HG03066 (cell line): Measurements from ENCODE around the gene GGT6.

Experiments used
- ATAC-seq: cut with Tn5 transposase; IDR thresholded peaks from one replicate; pipeline ENCODE4 v1.9.1; 2021; ENCODE audit warnings: low read depth; ENCODE audit not compliant: unreplicated experiment

GGT6 gene

GRCh38 chr17:4530799-4531730 is 29.3 kb downstream of the GGT6 start:
- ATAC-seq: no peak

DNA sequence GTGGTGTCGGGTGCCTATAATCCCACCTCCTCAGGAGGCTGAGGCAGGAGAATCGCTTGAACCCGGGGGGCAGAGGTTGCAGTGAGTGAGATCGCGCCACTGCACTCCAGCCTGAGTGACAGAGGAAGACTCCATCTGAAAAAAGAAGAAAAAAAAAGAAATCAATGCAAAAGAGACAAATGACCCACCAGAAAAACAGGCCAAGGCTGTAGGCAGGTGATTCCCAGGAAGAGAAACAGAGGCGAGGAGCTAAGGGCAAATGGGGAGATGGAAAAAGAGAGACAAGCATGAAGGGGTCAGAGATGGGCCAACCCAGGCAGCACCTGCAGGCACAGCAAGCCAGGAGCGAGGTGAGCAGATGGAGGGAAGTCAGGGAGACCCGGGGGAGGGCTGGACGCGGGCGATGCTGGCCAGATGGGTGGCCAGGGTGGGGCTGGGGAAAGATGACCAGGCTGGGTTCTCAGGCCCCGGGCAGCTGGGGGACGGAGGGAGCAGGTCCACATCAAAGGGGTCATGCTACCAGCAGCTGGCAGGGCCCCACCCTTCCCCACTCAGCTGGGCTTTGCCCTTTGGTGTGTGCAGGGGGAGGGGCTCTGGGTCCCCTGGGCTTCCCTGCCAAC is 30.7 kb downstream of the GGT6 start:
- no peak for ATAC-seq

DNA sequence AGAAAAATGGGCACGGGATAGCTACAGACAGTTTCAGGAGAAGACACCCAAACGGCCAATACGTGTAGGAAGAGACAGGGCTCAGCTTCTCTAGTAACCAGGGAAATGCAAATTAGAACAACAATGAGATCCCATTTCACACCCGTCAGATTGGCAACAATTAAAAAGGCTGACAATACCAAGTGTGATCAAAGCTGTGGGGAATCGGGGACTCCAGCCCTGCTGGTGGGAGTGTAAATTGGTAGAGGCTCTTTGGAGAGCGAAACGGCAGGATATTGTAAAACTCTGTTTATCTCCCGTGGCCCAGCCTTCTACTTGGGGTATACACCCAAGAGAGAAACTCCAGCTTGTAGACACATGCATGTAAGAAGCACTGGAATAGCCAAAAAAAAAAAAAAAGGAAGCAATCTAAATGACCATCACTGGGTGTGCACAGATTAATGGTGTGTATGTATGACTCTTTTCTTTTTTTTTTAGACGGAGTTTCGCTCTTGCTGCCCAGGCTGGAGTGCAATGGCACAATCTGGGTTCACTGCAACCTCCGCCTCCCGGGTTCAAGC is 32.7 kb downstream of the GGT6 start:
- ATAC-seq: no peak

DNA sequence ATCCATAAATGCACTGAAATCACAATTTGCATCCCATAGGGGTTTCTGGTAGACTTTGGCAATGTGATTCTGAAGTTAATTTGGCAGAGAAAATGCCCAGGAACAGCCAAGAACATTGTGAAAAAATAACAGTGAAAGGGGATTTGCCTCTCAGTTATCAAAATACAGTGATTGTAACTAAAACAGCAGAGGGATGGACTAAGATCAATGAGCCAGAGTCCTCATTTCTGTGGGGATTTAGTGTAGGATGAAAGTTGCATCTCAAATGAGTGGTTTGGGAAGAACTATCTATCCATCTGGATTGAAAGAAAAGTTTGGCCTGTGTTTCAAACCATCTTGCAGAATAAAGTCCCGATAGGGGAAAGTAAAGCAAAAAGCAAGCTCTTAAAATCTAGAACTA is 33.2 kb downstream of the GGT6 start:
- no peak for ATAC-seq

DNA sequence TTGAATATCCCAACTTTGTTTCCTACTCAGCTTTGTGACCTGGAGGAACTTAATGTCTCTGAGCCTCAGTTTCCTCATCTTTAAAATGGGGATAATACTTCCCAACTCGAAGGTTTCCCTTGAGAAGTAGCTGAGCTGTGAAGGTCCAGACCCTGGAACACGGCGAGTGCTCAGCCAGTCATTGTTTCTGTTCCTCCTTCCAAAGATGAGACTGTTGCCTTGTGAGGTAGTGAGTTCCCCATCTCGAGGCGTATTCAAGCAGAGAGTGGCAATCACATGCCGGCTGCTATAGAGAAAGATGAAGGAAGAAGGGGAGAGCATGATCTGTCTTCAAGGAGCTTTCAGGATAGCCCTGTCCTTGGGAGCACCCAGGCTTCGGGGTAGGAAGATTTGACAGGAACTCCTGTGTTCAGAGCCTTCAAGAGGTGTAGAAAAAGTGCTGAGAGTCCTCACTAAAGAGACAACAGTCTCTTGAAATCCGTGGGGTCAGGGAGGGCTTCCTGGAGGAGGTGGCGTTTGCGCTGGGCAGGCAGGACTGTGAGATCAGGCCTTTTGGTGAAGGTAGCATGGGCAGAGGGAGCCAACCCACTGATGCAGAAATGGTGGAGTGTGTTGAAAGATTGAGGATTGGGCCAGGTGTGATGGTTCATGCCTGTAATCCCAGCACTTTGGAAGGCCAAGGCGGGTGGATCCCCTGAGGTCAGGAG is 34.5 kb downstream of the GGT6 start:
- no peak for ATAC-seq

- no peak for ATAC-seq
Observed at GRCh38 chr17:4523946-4524345, 36.4 kb downstream of the GGT6 start.

- ATAC-seq: no peak
Observed at GRCh38 chr17:4522661-4523060, 37.7 kb downstream of the GGT6 start.

GRCh38 chr17:4520894-4521600 is 39.3 kb downstream of the GGT6 start:
- no peak for ATAC-seq

DNA sequence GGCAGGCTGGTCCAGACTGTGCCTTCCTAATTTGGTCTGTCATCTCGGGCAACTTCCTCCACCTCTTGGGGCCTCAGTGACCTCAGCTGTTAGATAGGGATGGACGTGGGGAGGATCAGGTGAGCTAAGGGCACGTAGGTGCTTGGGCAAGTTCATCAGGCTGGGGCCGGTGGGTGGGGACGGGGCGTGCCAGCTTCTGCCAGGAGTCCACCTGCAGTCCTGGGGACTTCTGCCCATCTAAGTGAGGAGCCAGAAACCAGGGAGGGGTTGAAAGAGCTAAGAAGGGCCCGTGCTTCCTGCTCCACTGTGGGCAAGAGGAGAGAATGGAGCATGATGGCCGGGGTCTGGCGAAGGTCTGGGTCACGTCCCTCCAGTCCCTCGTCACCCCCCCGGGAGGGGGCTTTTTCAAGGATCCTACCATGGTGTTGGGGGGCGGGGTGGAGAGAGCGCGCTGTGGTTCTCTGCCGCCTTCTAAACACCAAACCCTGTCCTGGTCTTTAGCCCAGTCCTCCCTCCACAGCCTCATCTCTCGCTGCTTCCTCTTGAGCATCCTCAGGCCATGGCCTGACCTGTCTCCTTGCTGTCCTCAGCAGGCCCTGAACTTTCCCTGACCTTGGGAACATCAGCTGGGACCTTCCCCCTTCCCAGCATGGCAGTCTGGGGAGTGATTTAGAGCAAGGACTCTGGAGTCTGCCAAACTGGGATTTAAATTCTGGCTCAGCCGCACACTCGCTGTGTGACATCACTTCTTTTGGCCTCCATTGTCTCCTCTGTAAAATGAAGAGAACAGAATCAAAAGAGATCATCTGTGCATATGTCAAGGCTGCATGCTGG is 40.1 kb downstream of the GGT6 start:
- no peak for ATAC-seq

GRCh38 chr17:4519361-4519788 is 41.0 kb downstream of the GGT6 start:
- ATAC-seq: no peak

GRCh38 chr17:4518901-4519300 is 41.5 kb downstream of the GGT6 start:
- ATAC-seq: no peak

GRCh38 chr17:4516735-4517134 is 43.6 kb downstream of the GGT6 start:
- ATAC-seq: no peak

DNA sequence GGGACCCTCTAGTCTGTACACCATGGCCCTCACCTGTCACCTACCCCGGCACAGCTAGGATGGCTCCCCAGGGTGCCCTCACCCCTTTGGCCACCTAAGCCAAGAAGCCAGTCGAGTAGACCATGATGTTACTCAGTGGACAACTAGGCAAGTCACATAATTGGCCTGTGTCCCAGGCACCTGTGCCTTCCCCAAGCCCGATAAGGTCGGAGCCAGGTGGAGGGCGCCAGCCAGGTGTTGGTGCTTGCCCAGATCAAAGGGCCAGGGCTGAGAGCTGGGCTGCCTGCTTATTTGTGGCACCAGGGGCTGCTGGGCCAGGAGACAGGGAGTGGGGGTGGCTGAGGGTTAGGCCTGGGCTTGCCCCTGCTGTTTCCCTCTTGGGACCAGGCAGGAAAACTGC is 44.9 kb downstream of the GGT6 start:
- ATAC-seq: no peak

- no peak for ATAC-seq
Observed at GRCh38 chr17:4514779-4515178, 45.6 kb downstream of the GGT6 start.

GRCh38 chr17:4514206-4514605 is 46.2 kb downstream of the GGT6 start:
- no peak for ATAC-seq

DNA sequence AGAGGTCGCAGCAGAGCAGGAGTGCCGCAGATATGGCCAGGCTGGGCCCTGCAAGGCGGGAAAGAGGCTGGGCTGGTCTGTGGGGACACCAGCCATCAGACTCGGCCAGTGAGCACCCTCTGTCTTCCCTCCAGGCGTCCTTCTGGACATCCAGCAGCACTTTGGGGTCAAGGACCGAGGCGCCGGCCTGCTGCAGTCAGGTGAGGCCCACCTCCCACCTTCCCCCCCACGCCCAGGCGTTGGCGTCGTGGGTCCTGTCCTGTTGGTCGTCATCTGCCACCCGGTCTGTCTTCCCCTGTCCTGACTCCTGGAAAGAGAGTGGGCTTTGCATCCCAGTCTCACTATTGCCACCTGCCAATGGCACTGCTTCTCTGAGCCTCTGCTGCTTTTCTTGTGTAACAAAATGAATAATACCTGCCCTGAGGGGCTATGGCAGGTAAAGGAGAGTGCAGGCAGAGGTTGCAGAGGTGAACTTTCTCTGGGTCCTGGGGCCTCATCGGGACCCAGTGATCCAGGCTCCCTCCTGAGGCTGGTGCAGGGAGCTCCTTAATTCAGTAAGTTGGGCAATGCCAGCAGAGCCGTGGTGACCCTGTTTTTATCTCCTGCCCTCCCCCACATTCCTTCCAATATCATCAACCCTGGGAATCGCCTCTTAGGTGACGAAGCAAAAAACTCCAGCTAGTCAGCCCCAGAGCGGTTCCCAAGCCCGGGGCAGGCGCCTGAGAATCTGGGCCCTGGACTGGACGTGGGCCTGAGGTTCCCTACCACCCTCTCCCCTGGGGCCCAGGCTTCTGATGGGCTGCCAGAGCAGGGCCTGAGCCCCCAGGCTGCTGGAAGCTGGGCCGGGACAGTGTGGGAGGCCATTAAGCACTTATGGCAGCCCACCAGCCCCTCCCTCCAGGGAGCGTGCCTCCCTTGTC is 47.0 kb downstream of the GGT6 start:
- no peak for ATAC-seq

GRCh38 chr17:4512156-4513112 is 47.9 kb downstream of the GGT6 start:
- no peak for ATAC-seq
